ENCODE measurements around the gene COBL.
"Not testable (repeated sequence)": the region's sequence is repeated elsewhere in the genome, so short reads cannot be mapped to it uniquely, and the experiment has no call there.

COBL gene

GRCh38 chr7:51230723-51231122 lies 85.9 kb downstream of the COBL start:
- DNase-seq (ENCODE audit: low read depth in 2 of 2) = no peak

- no peak for DNase-seq (ENCODE audit: low read depth in 2 of 2)
Observed at GRCh38 chr7:51230324-51230625, 86.3 kb downstream of the COBL start.

DNA sequence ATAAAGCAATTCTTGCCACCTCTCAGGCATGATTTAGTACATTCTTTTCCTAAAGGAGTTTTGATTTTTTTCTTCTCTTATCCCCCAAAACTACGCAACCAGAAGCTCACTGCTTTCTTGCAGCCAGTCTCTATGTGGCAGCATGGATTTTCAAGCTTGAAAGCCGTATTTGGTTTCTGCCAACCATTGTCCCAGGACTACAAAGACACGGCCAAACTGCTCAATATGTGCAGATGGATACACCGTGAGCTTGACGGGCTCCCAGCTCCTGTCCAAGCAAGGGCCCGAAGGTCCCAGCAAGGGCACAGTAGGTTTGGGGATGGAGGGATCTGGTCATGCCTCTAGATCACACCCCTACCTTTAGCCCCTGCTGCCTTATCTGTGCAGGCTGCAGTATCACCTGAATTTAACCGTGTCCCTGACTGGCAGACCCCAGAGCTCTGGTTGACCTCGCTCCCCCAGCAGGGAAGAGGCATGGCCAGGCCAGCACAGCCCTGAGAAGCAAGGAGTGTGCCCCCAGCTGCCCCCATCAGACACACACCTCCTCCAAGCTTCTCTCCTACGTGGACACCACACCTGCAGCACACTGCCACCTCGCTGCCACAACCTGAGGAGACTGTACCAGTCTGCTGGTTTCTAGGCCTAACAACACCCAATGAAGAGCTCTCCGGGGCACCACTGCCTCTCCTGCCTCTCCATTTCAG lies 86.8 kb downstream of the COBL start:
- no peak for DNase-seq (ENCODE audit: low read depth in 2 of 2)

DNA sequence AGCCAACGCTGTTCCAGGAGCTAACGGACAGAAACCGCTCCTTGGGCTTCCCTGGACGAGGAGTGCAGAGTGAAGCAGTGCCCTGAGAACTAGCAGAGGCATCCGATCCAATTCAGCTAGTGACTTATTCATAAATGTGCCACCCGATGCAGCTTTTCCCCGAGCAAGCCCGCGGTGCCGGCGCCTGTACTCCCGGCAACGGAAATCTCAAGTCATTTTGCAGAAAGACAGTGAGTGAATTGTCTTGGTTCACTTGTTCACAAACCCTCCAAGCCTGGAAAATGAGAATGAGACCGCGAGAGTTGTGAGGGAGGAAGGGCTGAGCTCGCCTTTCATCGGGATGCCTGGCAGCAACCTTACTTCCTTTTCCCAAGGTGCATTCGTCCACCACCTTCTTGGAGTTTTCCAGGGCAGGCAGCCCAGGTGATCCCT lies 87.5 kb downstream of the COBL start:
- no peak for DNase-seq (ENCODE audit: low read depth in 2 of 2)

DNA sequence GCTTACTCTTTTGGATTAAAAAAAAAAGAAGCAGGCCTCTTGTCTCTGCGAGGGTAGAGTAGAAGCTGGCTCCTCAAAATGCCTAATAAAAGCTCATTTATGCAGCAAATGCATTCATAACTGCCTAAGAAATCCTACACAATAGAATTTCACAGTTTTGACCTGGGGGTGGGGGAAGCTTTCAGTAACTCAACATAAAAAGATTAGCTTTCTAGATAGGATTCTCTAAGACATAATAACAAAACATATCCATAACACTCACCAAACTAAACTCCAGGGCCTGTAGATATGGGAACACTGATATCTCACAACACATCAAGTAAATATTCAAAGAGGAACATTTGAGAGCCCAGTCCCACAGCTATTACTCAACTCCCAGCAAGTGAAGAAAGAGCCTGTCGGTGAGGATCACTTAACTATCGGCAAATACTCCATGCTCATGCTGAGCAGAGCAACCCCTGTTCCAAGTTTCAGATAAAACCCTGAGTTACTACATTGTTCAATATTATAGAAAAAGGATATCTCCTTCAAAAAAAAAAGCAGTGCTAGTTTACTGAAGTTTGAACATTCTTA lies 88.1 kb downstream of the COBL start:
- DNase-seq (ENCODE audit: low read depth in 2 of 2) = no peak

- no peak for DNase-seq (ENCODE audit: low read depth in 2 of 2)
Observed at GRCh38 chr7:51227861-51228260, 88.7 kb downstream of the COBL start.

- DNase-seq (ENCODE audit: low read depth in 2 of 2) = no peak
Observed at GRCh38 chr7:51226916-51227535, 89.6 kb downstream of the COBL start.

- no peak for DNase-seq (ENCODE audit: low read depth in 2 of 2)
Observed at GRCh38 chr7:51226063-51226755, 90.4 kb downstream of the COBL start.

DNA sequence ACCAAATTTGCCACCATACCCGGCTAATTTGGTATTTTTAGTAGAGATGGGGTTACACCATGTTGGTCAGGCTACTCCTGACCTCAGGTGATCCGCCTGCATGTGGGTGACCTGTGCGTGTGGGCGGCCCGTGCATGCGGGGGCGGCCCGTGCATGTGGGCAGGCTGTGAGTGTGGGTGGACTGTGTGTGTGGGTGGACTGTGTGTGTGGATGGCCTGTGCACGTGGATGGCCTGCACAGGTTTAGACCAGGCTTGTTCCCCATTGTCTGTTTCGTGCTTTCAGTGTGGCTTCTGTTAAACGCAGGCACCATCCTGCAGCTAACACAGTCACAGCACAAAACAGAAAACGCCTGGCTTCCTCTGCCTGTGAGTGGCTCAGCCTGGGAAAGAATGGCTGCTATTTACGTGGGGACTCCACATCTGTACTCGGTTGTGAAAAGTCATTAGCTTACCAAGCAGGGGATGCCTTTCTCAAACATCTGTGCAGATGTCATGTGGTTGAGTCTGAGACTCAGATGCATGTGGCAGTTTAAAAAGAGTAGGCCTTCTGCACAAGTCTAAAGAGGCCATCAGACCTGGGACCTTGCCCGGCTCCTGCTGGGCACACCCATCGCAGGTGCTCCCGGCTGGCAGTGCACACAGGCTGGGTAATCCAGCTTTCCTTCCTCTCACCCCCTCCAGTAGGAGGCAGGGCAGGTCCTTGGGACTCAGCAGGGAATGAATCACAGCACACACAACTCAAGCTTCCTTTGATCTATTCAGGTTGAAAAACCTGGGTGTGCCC lies 91.6 kb downstream of the COBL start:
- DNase-seq (ENCODE audit: low read depth in 2 of 2) = no peak

- no peak for DNase-seq (ENCODE audit: low read depth in 2 of 2)
Observed at GRCh38 chr7:51223505-51223904, 93.1 kb downstream of the COBL start.

GRCh38 chr7:51222916-51223315 lies 93.7 kb downstream of the COBL start:
- no peak for DNase-seq (ENCODE audit: low read depth in 2 of 2)

DNA sequence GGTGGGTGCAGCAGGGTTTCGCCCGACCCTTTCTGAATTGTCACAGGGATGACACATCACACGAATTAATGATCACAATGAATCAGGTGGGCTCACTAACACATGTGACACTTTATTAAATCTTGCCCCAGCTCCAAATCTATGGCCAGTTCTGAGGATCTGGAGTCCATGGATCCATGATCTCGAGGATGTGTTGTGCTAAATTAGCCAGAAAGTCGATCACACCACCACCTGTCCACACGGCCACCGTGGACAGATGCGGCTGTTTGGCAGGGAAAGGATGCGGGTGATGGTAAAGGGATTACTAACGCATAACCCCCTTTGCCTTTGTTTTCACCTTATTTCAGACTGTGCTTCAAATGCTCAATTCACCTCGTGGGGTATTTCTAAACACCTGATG lies 96.4 kb downstream of the COBL start:
- no peak for DNase-seq (ENCODE audit: low read depth in 2 of 2)

GRCh38 chr7:51219261-51219988 lies 97.2 kb downstream of the COBL start:
- DNase-seq (ENCODE audit: low read depth in 2 of 2) = no peak

- no peak for DNase-seq (ENCODE audit: low read depth in 2 of 2)
Observed at GRCh38 chr7:51217804-51218203, 98.8 kb downstream of the COBL start.

GRCh38 chr7:51214098-51214497 lies 102.5 kb downstream of the COBL start:
- no peak for DNase-seq (ENCODE audit: low read depth in 2 of 2)

GRCh38 chr7:51213618-51214017 lies 103.0 kb downstream of the COBL start:
- DNase-seq (ENCODE audit: low read depth in 2 of 2) = no peak

DNA sequence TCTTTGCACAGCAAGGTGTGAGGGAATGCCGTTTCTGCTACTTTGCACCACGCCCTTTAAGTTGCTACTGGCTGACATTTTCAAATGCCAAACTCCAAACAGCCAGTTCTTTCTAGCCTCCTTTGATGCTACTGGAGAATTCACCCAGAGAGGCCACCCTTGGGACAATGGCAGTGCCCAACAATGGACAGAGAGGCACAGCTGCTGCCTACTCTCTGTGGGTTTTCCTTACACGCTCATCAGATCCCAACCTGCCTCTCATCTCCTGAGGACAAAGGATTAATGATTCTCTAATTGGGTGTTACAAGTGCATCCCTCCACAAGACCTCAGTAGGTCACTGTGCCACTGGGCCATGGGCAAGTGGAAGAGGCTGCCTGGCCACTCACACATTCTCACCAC lies 105.8 kb downstream of the COBL start:
- DNase-seq (ENCODE audit: low read depth in 2 of 2) = no peak

DNA sequence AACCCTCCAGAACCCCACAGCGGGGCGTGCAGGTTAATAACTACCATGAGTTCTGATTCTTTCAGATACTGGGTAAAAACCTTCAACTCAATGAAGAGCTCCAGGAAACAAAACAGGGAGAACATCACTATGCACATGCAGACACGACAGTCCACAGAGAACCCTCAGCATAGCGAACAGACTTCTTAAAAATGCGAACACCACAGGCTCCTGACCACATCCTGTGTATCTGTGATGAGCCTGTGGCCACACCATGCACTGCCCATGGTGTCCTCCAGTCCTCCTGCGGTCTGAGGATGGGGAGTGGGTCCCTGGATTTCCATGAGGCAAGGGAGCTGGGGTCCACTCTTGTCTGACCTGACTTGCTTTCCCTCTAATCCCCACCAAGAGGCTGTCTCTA lies 107.2 kb downstream of the COBL start:
- DNase-seq (ENCODE audit: low read depth in 2 of 2) = no peak

- not testable (repeated sequence) for DNase-seq (ENCODE audit: low read depth in 2 of 2)
Observed at GRCh38 chr7:51208125-51208524, 108.5 kb downstream of the COBL start.

DNA sequence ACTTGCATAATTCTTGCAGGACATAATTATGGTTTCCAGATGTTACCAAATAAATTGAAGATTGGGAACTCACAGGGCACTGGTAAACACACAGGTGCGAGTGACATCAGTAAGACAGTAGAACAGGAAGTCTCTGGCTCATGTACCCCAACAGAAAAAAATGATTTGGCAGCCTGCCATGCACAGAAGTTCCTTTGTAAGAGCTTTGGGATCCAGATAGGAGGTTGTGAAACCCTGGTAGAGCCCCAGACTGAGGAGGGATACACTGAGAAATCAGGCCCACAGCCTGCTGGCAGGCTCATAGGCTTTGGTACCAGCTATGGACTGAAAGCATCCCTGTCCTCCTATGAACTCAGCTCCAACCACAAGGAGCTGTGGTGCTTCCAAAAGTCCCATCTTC lies 118.0 kb downstream of the COBL start:
- DNase-seq (ENCODE audit: low read depth in 2 of 2) = no peak

GRCh38 chr7:51190969-51191368 lies 125.6 kb downstream of the COBL start:
- DNase-seq (ENCODE audit: low read depth in 2 of 2) = no peak

GRCh38 chr7:51189777-51190176 lies 126.8 kb downstream of the COBL start:
- DNase-seq (ENCODE audit: low read depth in 2 of 2) = no peak
